Stimulated activated CD4-positive, alpha-beta T cell treated with anti-CD3 and anti-CD28 coated beads, Interleukin-4, amount 100 ng/mL, for 48 hours (primary cell): ENCODE measurements around the gene SSH3.

ENCODE experiments used
- DNase-seq, 2 donors: peaks; one replicate each; pipeline ENCODE4 v3.0.0-alpha.2; 2020; ENCODE audit warnings: low read depth in 2 of 2

Gene SSH3

DNA sequence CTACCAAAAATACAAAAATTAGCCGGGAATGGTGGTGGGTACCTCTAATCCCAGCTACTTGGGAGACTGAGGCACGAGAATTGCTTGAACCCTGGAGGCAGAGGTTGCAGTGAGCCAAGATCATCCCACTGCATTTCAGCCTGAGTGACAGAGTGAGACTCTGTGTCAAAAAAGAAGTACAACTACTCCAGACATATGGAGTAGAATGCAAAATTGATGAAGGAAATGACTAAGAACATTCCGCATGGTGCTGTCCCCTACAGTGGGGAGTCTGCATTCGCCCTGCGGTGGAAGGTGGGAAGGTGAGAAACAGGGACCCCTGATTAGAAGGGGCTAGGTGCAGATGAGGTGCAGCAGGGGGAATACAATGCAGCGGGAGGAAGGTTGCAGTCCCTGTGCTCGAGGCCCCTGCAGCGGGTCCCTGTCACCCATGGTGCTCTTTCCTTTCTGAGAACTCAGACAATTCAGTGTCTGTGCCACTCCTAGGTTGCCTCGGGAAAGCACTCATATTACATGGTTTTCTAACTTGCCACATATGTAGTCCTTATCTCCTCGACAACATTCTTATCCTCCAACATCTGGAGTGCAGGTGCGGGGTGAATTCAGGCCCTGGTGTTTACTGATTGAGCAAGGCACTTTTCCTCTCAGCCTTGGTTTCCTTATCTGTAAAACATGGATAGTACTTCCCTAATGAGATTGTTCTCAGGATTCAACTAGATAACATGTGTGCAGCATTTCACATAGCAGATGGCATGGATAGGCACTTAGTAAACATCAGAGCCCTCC is 44.8 kb downstream of the SSH3 start:
- no peak for DNase-seq

DNA sequence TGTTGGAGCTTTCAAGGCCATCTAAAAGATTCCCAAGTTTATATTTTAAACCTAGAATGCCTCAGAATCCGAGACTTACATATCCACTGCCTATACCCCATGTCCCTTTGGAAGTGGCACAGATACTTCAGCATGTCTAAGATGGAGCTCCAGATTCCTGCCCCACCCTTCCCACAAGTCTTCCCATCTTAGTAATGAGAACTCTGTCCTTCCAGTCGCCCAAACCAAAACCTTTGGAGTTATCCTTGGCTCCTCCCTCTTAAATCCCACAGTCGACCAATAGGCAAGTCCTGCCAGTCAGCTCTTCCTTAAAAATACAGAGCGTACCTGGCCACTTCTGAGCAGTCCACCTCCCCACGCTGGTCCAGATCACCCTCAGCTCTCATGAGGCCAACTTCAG is 45.7 kb downstream of the SSH3 start:
- no peak for DNase-seq

DNA sequence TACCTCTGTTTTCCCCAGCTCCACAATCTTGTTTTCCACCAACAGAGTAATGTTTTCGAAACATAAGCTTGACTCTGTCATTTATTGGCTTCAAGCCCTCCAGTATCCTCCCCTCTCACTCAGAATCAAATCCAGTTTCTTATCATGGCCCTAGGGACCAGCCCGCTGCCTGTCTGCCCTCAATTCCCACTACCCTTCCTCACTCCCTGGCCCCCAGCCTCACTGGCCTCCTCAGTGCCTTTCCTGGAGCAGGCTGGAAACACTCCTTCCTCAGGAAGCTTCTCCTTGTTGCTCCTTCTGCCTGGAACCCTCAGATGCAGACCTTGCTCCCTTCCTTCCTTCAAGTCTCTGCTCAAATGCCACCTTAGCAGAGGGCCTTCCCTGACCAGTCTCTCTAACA is 46.1 kb downstream of the SSH3 start:
- DNase-seq: no peak

DNA sequence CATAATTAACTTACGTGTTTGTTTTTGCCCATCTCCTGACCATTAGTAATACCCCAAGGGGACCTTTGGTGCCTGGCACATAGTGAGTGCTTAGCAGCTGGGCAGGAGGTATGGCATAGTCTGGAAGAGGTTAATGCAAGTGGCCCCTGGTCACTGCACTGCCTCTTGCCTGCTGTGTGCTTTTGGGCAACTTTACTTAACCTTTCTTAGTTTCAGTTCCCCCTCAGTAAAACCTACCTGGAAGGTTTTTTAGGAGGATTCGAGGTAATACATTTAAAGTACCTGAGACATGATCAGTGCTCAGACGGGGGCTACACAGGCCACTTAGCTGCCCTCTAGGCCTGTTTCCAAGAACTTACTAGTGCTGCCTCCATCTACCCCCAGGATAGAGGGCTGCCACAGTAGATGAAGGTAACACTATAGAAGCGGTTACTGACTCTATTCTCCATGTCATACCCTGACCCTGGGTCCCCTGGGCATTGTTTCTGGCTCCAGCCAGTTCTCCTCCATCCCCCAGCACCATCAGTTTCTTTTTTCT is 46.7 kb downstream of the SSH3 start:
- DNase-seq: no peak

DNA sequence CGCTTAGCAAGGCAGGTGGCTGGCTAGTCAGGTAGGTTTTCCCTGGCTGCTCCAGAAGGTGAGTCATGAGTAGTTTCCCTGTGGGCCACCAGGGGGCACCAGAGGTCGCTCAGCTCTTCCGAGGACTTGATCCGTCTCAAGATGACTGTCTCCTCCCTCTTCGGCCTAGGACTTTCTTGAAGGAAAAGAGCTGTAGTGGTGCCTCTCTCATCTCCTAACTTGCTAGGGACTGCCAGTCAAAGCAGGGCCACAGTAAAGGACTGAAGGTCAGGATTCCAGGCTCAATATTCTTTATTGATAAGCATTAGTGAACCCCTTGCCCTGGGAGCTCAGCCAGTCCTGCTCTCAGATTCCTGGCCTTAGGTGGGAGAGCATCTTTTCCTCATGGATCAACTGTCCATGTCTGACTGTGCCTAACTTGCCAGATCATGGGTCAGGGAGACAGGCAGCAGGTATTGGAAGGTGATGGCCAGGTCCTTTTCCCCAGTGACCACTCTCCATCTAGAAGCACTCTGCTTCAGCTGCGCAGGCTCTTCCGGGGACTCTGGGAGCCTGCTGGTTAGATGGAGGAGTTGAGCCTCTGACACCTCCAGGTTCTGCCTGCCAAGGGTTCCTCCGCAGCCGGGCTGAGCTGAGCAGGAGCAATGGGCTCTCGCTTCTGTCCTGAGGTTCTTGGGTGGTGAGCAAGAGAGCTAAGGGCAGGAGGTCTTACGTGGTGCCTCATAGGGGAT is 48.1 kb downstream of the SSH3 start:
- DNase-seq: peak in 1 of 2 donors; percentile 43

DNA sequence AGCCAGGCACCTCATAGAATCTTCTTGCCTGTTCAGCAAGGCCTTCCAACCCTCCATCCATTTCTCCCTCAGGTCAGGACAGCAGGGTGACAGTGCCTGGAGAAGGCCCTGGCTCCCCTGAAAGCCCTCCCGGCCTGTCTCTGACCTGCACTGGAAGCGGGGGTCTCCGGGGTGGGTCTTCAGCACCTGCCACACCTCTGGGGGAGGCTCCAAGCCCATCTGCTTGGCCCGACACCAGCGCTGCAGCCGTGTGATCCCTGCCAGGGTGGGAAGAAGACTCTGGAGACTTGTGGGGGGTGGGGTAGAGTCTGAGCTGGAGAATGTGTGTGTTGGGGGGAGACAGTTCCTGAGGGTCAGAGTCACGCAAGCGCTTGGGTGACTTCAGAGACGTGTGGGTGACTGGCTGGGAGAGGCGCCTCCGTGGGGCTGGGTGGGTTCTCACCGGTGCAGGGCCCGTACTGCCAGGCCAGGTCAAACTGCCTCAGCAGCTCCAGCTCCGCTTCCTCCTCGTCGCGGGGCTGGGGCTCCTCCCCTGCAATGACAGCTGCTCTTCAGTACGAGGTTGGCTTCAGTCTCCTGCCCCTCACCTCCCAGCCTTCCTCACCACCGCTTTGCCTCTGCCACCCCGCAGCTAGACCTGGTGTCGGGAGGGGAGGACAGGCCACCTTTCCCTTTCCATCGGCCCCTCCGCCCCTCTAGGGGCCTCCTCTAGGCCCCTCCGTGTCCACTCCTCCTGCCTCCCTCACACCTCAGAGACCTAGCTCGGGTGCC is 49.4 kb downstream of the SSH3 start:
- DNase-seq: no peak

DNA sequence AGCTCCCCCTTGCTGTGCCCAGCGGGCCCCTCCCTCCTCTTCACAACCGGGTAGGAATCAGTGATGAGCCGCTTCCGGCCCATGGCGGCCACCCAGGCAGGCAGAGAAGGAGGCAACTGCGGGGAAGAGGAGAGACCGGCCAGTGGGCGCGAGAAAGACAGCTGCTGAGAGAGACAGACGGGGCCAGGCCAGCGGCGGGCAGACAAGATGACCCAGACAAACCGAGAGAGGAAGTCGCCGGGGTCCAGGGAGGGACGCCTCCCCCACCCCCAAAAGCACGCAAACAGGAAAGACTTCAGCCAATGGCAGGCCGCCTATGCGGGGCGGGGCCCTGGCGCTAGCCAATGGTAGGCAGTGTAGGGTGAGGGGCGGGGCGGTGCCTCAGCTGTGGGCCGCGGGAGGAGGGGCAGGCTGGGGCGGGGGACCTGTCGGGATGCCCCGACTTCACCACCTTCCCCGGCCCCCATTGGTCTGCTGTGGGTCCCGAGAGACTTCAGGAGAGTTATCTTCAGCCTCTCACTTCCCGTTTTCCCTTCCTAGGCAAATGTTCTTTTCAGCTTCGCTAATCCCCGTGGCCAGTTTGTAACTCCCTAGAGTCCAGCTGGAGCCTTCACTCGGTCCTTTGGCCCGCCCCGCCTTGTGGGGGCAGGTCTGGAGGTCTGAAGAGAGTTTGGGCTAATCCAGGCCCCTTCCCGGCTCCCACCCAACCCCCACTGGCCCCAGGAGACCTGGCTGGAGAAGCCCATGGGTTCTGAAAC is 50.2 kb downstream of the SSH3 start, which contains the start of gene POLD4:
Gene POLD4, minus strand, starts transcription at position 230 of the 758 bp plus-strand sequence. Its CDS starts 147 bp downstream, at position 83.
- DNase-seq: peak; percentile 94 to 96

DNA sequence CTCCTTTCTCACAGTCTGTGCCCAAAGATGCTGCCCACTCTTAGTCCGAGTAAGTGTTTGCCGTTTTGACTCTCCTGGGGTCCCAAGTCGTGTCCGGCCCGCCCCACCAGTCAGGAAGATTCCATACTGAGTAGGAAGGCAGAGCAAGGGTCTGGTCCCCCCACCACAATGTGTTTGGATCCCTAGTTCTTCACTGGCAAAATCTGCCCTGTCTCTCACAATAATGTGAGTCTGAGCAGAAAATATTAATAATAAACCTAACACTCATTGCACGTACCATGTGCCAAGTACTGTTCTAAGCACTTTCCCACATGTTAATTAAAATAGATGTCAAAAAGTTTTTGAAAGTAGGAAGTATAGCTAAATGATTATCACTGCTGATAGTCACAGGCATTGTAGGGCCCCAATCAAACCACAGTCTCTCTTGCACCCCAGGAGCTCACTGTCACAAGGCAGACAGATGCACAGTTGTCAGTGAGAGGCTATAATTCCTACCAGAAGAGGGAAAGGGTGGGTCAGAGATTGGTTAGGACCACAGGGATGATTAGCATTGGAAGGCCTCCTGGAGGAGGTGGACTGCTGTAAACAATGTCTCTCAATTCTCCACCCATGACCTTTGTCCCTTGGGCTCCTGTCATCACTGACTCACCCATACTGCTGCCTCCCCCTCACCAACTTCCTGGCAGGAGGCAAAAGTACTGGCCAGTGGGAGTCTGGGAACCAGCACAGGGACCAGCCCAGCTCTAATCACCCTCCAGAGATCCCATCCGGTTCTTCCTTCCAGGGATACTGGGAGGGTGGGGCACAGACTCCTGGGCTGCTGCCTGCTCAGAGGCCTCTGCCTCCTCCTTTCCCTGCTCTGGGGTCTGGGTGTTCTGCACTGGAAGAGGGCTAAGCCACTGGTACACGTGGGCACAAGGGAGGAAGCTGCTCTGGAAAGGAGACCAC is 51.0 kb downstream of the SSH3 start:
- no peak for DNase-seq

DNA sequence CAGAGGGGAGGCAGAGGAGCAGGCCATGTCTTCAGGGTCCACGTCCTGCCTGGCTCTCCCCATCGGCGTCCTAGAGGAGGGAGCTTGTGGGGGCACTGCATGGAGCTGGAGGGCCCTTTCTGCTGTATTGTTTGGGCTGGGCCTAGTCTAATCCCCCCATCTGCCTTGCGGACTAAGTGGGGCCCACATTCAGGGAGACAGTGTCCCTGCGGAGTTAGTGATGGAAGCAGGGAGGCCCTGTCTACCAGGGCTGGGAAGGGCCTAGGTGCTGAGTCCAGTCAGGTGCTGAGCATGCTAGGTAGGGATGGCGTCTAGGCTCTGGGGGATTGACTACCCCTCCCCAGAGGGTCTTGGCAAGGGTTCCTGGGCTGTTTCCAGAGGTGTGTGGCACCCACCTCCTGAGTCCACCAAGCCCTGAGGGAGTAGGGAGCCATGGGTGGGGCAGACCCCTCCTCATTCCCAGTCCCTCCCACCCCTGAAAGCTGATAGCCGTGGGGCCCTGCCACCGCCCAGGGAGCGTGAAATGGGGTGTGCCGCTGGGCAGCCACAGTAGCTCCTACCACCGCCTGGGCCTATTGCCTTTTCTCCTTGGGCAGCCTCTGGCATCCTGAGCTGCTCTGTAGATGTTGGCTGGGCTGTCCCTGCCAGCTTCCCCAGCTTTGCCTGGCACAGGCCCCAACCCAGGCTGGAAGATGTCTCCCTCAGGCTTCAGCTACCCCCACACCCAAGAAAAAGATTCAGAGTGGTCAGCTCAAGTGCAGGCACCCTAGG is 51.9 kb downstream of the SSH3 start:
- DNase-seq: no peak

DNA sequence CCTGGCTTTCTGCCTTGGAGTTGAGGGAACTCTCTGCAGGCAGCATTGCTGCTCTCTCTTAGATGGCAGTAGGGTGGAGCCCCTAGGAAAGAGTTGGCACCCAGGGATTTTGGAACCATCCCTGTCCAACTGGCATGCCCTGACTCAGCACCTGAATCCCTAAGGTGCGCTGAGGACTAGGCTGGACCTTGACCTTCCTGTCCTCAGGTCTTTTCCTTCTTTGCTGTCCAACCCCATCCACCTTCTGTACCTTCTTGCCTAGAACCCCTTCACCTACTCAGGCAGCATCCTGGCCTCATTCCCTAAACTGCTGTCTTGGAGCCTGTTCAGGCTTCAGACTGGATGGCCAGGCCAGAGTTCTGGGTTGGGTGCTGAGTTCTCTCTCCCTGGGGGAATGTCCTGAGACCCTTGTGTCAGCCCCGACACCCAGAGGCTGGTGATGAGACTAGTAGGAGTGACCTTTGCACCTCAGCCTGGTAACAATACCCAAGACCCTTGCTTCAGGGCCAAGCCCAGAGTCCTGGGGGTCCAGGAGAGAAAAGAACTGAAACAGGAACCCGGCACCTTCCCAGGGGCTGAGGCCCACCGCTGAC is 52.6 kb downstream of the SSH3 start:
- no peak for DNase-seq

DNA sequence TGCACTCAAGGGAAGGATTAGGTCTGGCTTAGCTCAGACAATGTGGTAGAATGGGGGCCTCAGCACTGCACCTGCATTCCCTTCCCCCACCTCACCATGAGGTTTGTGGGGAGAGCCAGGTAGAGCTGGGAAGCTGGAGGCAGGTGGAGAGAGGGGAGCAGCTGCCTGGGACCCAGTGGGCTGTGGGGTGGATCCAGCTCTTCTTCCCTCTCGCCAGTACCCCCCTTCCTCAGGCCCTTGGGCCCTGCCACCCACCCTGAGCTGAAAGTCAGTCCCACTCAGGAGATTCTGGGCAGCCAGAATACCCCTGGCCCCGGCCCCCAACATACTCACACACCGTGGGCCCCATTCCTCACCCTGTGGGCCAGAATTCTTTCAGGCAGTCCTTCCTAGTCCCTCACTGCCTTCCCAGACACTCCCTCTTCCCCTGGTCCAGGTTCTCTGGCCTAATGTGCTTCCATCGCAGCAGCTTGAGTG is 53.1 kb downstream of the SSH3 start:
- no peak for DNase-seq

DNA sequence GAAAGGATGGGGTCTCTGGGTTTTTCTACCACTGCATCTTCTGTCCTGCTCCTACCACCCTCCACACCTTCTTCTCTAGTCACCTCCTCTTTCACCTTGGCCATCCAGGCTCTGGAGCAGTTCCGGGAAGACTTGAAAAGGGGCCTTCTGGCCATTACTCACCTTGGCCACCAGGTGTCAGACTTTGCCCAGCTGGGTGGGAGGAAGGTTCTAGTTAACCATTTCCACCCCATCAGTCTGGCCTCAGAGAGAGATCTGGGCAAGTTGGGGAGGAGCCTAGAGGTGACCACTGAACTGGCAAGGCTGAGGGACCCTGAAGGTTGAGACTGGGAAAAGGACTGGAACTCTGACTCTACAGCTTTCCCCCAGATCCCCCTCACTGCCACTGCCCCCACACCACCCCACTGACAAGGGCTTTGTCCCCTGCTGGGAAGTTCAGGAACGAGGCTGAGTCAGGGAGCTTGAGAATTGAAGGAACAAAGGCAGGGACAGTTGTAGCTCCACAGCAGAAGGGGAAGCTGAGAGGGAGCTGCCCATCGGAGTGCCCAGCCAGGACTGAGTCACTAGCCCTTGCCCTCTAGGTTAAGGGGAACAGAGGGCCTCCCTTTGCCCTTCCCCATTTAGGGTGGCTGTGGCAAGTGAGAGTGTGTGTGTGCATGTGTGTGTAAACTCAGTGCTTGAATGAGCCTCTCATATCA is 53.7 kb downstream of the SSH3 start:
- DNase-seq: peak; percentile 41 to 54

DNA sequence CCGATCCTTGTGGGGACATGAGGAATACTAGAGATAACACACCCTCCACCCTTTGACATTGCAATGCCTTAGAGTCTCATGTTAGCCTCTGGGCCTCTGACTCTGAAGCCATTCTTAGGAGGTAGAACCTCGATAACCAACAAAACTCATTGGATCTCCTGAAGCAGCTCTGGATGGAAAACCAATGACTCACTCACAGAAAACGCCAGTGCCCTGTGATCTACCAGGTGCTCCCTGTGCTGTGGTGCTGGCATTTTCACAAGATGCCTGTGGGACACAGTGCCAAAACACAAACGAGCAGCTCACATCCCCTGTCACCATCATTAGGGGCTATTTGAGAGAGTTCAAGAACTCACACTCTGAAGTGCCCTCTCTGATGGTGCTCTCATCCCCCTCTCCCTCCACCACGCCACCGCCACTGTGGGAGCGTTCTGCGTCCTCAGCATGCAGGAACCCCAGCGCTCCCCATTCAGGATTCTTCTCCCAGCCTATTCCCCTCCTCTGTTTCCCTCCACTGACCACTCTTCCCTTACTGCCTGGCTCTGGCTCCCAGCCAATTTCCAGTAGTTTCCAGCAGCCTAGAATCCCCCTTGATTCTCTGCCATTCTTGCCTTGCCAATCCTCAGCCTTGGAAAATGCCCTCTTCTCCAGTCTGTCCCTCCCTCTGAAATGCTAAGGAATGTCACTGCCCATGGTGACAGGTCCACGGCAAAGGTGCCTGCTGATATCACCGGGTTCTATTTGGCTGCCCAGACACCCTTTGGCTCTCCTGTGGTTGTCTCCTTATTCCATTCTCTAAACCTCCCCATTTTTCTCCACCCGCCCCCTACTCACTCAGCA is 54.7 kb downstream of the SSH3 start:
- DNase-seq: no peak
